ENCODE data around the gene BRINP3. TPM values are rescaled to one million over a fixed set of nuclear protein-coding genes. Genes with fewer than 3 reads are reported as not detected.
A peak's percentile ranks its signal among the peaks of the same experiment; 100 is the strongest.

BRINP3 gene
- total RNA-seq, 1 donor from 2014 or later, result 2.2 TPM

GRCh38 chr1:190491404-190491803 lies 13.7 kb upstream of the BRINP3 start:
- H3K9me3 Mint-ChIP-seq (ENCODE audit: unreplicated experiment), result no peaks in the 10 kb centered on the region
- H3K27me3 Mint-ChIP-seq (ENCODE audit: unreplicated experiment), result no peaks in the 10 kb centered on the region
- H3K27ac Mint-ChIP-seq (ENCODE audit: unreplicated experiment), result no peak overlapping the region
- no peak for DNase-seq (ENCODE audit: low spot score)
- no peaks in the 10 kb centered on the region for H3K36me3 Mint-ChIP-seq (ENCODE audit: low read depth, unreplicated experiment)
- TF ChIP-seq, protein P1, sequence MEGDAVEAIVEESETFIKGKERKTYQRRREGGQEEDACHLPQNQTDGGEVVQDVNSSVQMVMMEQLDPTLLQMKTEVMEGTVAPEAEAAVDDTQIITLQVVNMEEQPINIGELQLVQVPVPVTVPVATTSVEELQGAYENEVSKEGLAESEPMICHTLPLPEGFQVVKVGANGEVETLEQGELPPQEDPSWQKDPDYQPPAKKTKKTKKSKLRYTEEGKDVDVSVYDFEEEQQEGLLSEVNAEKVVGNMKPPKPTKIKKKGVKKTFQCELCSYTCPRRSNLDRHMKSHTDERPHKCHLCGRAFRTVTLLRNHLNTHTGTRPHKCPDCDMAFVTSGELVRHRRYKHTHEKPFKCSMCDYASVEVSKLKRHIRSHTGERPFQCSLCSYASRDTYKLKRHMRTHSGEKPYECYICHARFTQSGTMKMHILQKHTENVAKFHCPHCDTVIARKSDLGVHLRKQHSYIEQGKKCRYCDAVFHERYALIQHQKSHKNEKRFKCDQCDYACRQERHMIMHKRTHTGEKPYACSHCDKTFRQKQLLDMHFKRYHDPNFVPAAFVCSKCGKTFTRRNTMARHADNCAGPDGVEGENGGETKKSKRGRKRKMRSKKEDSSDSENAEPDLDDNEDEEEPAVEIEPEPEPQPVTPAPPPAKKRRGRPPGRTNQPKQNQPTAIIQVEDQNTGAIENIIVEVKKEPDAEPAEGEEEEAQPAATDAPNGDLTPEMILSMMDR (IDR thresholded peaks at IDR 0.05; ENCODE audit: unreplicated experiment), result peak; percentile 49
- H3K4me1 Mint-ChIP-seq (ENCODE audit: unreplicated experiment), result no peaks in the 10 kb centered on the region
- no peak overlapping the region for H3K4me3 Mint-ChIP-seq (ENCODE audit: unreplicated experiment)

DNA sequence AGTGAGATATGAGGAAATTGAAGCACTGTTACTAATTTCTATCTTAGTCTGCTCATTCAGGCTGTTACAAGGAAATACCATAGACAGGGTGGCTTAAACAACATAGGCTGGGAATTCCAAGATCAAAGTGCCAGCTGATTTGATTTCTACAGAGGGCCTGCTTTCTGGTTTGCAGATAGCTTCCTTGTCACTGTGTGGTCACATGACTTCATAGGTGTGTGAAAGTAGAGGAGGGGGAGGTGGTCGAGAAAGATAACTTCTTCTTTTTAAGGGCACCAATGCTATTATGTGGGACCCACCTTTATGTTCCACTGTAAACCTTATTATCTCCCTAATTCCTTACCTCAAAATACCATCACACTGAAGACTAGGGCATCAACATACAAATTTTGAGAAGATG lies 6.4 kb upstream of the BRINP3 start:
- Mint-ChIP-seq H3K27ac (ENCODE audit: unreplicated experiment) (no peak overlapping the region), H3K4me3 (ENCODE audit: unreplicated experiment) (no peak overlapping the region), H3K36me3 (ENCODE audit: low read depth, unreplicated experiment) (no peaks in the 10 kb centered on the region), H3K27me3 (ENCODE audit: unreplicated experiment) (no peaks in the 10 kb centered on the region), H3K9me3 (ENCODE audit: unreplicated experiment) (no peaks in the 10 kb centered on the region), H3K4me1 (ENCODE audit: unreplicated experiment) (no peaks in the 10 kb centered on the region)
- DNase-seq (ENCODE audit: low spot score), result no peak
- TF ChIP-seq, protein P1 (IDR thresholded peaks at IDR 0.05; ENCODE audit: unreplicated experiment), result no peak

DNA sequence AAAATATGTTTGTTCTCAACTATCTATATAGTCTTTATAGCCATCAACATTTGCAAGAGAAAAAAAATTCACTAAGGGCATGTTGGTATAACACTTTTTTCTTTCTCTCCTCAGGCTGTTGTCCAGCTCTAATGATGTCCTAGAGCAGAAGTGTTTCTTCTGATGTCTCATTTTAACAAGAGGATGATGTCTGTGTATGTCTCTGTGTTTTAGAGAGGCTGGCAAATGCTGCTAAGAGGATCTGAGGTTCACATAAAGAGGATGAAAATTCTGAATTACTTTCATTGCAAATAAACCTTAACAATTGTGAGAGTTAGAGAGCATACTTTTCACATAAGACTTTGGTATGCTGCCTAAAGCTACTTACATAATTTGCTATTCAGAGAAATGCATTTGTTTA lies 2.6 kb upstream of the BRINP3 start:
- H3K4me3 Mint-ChIP-seq (ENCODE audit: unreplicated experiment), result no peak overlapping the region

DNA sequence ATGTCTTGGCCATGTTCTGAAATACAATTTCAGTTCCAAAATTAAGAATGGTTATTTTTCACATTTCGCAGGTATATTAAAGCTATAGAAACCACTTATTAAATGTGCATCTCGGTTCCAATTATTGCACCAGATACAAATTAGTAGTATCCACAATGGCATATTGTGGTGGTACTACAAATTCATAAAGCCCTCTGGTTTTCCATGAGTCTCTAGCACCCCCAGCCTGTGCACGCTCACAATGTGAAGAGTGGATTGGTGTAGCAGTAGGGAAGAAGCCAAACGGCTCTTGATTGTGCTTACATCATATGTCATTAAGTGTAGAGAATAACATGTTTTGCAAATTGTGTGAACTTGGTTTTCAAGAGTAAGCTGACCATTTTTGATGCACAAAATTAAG lies 1.9 kb upstream of the BRINP3 start:
- Mint-ChIP-seq H3K4me1 (ENCODE audit: unreplicated experiment) (peaks cover 14% of the 10 kb centered on the region), H3K9me3 (ENCODE audit: unreplicated experiment) (no peaks in the 10 kb centered on the region), H3K36me3 (ENCODE audit: low read depth, unreplicated experiment) (no peaks in the 10 kb centered on the region), H3K27me3 (ENCODE audit: unreplicated experiment) (peaks cover 3% of the 10 kb centered on the region), H3K27ac (ENCODE audit: unreplicated experiment) (no peak overlapping the region), H3K4me3 (ENCODE audit: unreplicated experiment) (peak overlapping the region; percentile 97)
- TF ChIP-seq, protein P1 (IDR thresholded peaks at IDR 0.05; ENCODE audit: unreplicated experiment), result no peak
- DNase-seq (ENCODE audit: low spot score), result no peak

More for the DNA sequence above, 2.6 kb upstream of the BRINP3 start:
- H3K36me3 Mint-ChIP-seq (ENCODE audit: low read depth, unreplicated experiment), result no peaks in the 10 kb centered on the region
- peaks cover 13% of the 10 kb centered on the region for H3K4me1 Mint-ChIP-seq (ENCODE audit: unreplicated experiment)
- no peak for DNase-seq (ENCODE audit: low spot score)
- H3K9me3 Mint-ChIP-seq (ENCODE audit: unreplicated experiment), result no peaks in the 10 kb centered on the region
- H3K27me3 Mint-ChIP-seq (ENCODE audit: unreplicated experiment), result peaks cover 2% of the 10 kb centered on the region
- no peak overlapping the region for H3K27ac Mint-ChIP-seq (ENCODE audit: unreplicated experiment)
- TF ChIP-seq, protein P1 (IDR thresholded peaks at IDR 0.05; ENCODE audit: unreplicated experiment), result no peak

GRCh38 chr1:190479050-190479397 lies 1.4 kb upstream of the BRINP3 start:
- no peak for DNase-seq (ENCODE audit: low spot score)
- peaks cover 3% of the 10 kb centered on the region for H3K27me3 Mint-ChIP-seq (ENCODE audit: unreplicated experiment)
- H3K4me1 Mint-ChIP-seq (ENCODE audit: unreplicated experiment), result peaks cover 17% of the 10 kb centered on the region
- TF ChIP-seq, protein P1 (IDR thresholded peaks at IDR 0.05; ENCODE audit: unreplicated experiment), result no peak
- H3K27ac Mint-ChIP-seq (ENCODE audit: unreplicated experiment), result no peak overlapping the region
- H3K36me3 Mint-ChIP-seq (ENCODE audit: low read depth, unreplicated experiment), result no peaks in the 10 kb centered on the region
- no peaks in the 10 kb centered on the region for H3K9me3 Mint-ChIP-seq (ENCODE audit: unreplicated experiment)
- H3K4me3 Mint-ChIP-seq (ENCODE audit: unreplicated experiment), result peak overlapping the region; percentile 97
